Loucy (cell line): Measurements from ENCODE around the gene TTBK1.
"Not testable (repeated sequence)": the region's sequence is repeated elsewhere in the genome, so short reads cannot be mapped to it uniquely, and the experiment has no call there.

Experiments used
- EZH2phosphoT487 ChIP-seq: fragments of 200-600 bp; IDR thresholded peaks from 2 replicates; pipeline ENCODE4 v1.6.1; 2018; ENCODE audit warnings: antibody characterized with exemption, mild to moderate bottlenecking, moderate library complexity, borderline replicate concordance
- TF ChIP-seq, protein P1 (sequence below): fragments of 200-600 bp; sonication (generic); conservative IDR thresholded peaks from 2 replicates; pipeline ENCODE4 v1.5.1; 2014; ENCODE audit warnings: mild to moderate bottlenecking, antibody characterized with exemption, low read length

DNA sequence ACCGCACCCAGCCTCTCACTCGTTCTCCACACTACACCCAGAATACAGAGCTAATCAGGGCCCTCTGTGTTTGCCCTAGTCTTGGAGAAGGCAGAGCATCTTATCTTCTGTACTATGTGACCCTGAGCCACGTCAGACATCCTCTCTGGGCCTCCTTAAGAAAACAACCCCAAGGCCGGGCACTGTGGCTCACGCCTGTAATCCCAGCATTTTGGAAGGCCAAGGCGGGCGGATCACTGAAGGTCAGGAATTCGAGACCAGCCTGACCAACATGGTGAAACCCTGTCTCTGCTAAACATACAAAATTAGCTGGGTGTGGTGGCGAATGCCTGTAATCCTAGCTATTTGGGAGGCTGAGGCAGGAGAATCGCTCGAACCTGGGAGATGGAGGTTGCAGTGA, 59.7 kb downstream of the TTBK1 start:
- TF ChIP-seq, protein P1, sequence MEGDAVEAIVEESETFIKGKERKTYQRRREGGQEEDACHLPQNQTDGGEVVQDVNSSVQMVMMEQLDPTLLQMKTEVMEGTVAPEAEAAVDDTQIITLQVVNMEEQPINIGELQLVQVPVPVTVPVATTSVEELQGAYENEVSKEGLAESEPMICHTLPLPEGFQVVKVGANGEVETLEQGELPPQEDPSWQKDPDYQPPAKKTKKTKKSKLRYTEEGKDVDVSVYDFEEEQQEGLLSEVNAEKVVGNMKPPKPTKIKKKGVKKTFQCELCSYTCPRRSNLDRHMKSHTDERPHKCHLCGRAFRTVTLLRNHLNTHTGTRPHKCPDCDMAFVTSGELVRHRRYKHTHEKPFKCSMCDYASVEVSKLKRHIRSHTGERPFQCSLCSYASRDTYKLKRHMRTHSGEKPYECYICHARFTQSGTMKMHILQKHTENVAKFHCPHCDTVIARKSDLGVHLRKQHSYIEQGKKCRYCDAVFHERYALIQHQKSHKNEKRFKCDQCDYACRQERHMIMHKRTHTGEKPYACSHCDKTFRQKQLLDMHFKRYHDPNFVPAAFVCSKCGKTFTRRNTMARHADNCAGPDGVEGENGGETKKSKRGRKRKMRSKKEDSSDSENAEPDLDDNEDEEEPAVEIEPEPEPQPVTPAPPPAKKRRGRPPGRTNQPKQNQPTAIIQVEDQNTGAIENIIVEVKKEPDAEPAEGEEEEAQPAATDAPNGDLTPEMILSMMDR, result not testable (repeated sequence)
- not testable (repeated sequence) for TF ChIP-seq EZH2phosphoT487
